GM12878 (cell line): ENCODE data around the gene SETD6. TPM values are rescaled to one million over a fixed set of nuclear protein-coding genes. Genes with fewer than 3 reads are reported as not detected.
A peak's percentile ranks its signal among the peaks of the same experiment; 100 is the strongest.

Experiments
- ATF7 ChIP-seq: fragments of 450-650 bp; IDR thresholded peaks from 2 replicates; pipeline ENCODE4 v1.6.1; 2016; ENCODE audit warnings: low read depth, mild to moderate bottlenecking
- BCLAF1 ChIP-seq: fragments of 450-650 bp; IDR thresholded peaks from 2 replicates; pipeline ENCODE4 v1.6.1; 2017; ENCODE audit warnings: antibody characterized with exemption, mild to moderate bottlenecking, moderate library complexity
- CREB1 ChIP-seq: IDR thresholded peaks from 2 replicates; pipeline ENCODE4 v1.6.1; 2012; ENCODE audit warnings: low read depth, mild to moderate bottlenecking, inconsistent platforms
- CTCF ChIP-seq, 3 experiments: IDR thresholded peaks in 2 of 3; conservative IDR thresholded peaks in 1 of 3; 2 replicates each; pipeline ENCODE4 v1.5.1; 2011; ENCODE audit warnings: low read depth in 3 of 3, low read length in 3 of 3, mild to moderate bottlenecking in 3 of 3, control low read depth in 2 of 3, moderate library complexity in 2 of 3, inconsistent platforms in 1 of 3, mixed read lengths in 1 of 3; ENCODE audit not compliant: control insufficient read depth in 2 of 3, insufficient read depth in 1 of 3; ENCODE audit errors: extremely low read depth in 1 of 3
- E4F1 ChIP-seq: fragments of 450-650 bp; IDR thresholded peaks from 2 replicates; pipeline ENCODE4 v1.6.1; 2018; ENCODE audit warnings: borderline replicate concordance, mild to moderate bottlenecking; ENCODE audit not compliant: partially characterized antibody
- EP300 ChIP-seq, 2 experiments: fragments of 150-350 bp in 1 of 2; IDR thresholded peaks; 2 replicates each; pipeline ENCODE4 v1.6.1; 2011 to 2012; ENCODE audit warnings: low read depth in 2 of 2, low read length in 2 of 2, borderline replicate concordance in 1 of 2, improper control_type of control experiment in 1 of 2, inconsistent platforms in 1 of 2; ENCODE audit not compliant: control insufficient read depth in 1 of 2
- IKZF1 ChIP-seq: fragments of 450-650 bp; conservative IDR thresholded peaks from 2 replicates; pipeline ENCODE4 v1.6.1; 2017; ENCODE audit warnings: antibody characterized with exemption, mild to moderate bottlenecking
- IRF3 ChIP-seq: fragments of 450-650 bp; IDR thresholded peaks from 2 replicates; pipeline ENCODE4 v1.6.1; 2014; ENCODE audit warnings: mild to moderate bottlenecking
- NR2C1 ChIP-seq: fragments of 450-650 bp; IDR thresholded peaks from 2 replicates; pipeline ENCODE4 v1.6.1; 2017; ENCODE audit warnings: antibody characterized with exemption, mild to moderate bottlenecking, moderate library complexity
- RB1 ChIP-seq: fragments of 450-650 bp; formaldehyde crosslinking; IDR thresholded peaks from 2 replicates; pipeline ENCODE4 v1.6.1; 2017; ENCODE audit warnings: mild to moderate bottlenecking, borderline replicate concordance
- RBBP5 ChIP-seq: fragments of 200-600 bp; sonication (generic); conservative IDR thresholded peaks from 2 replicates; pipeline ENCODE4 v1.6.1; 2016
- RFX5 ChIP-seq: IDR thresholded peaks from 2 replicates; pipeline ENCODE4 v1.6.1; 2011; ENCODE audit warnings: low read depth, low read length, improper control_type of control experiment
- SMC3 ChIP-seq: IDR thresholded peaks from 2 replicates; pipeline ENCODE4 v1.6.1; 2011; ENCODE audit warnings: low read length, improper control_type of control experiment, borderline replicate concordance
- SP1 ChIP-seq: IDR thresholded peaks from one replicate; pipeline ENCODE4 v1.6.1; 2011; ENCODE audit warnings: low read depth, low read length
- TAF1 ChIP-seq: IDR thresholded peaks from 2 replicates; pipeline ENCODE4 v1.6.1; 2011; ENCODE audit warnings: mild to moderate bottlenecking, low read depth, low read length, borderline replicate concordance
- YY1 ChIP-seq: IDR thresholded peaks from 2 replicates; pipeline ENCODE4 v1.6.1; 2011; ENCODE audit warnings: low read depth, mild to moderate bottlenecking, low read length
- ZBTB11 ChIP-seq: fragments of 450-650 bp; formaldehyde crosslinking; IDR thresholded peaks from 2 replicates; pipeline ENCODE4 v1.5.0; 2022; ENCODE audit warnings: mild to moderate bottlenecking, missing genetic modification characterization
- ZNF207 ChIP-seq: fragments of 450-650 bp; IDR thresholded peaks from 2 replicates; pipeline ENCODE4 v1.6.1; 2014; ENCODE audit warnings: antibody characterized with exemption, mild to moderate bottlenecking, borderline replicate concordance
- ZNF622 ChIP-seq: fragments of 450-650 bp; IDR thresholded peaks from 2 replicates; pipeline ENCODE4 v1.6.1; 2017; ENCODE audit warnings: mild to moderate bottlenecking, inconsistent platforms
- polyA plus RNA-seq, 11 experiments: library from polyadenylated mRNA; depleted of rRNA in 4 of 11; unstranded in 6 of 11; stranded (reverse) in 5 of 11; fragments of >200 nt; fragmentation: Nextera tagmentation in 4 of 11; fragmentation: Illumina TruSeq in 1 of 11; extraction: Ambion mirVana in 4 of 11; extraction: Trizol in 1 of 11; gene quantifications; 1 replicate in 1 of 11; 2 replicates in 10 of 11; pipeline versions ENCODE4 v1.2.1 to v1.2.3, GENCODE V29; 2011 to 2016; ENCODE audit warnings: inconsistent platforms in 2 of 11, missing spikeins in 2 of 11, low read depth in 1 of 11
- total RNA-seq, 4 experiments: library from RNA; depleted of rRNA in 3 of 4; stranded (reverse); fragments of >200 nt in 3 of 4; fragmentation: Illumina TruSeq in 1 of 4; extraction: Trizol in 1 of 4; gene quantifications; 2 replicates each; pipeline versions ENCODE4 v1.2.1 to v1.2.3, GENCODE V29; 2013 to 2021

SETD6 gene
- total and polyA plus RNA-seq, 10 of the 15 experiments (the other 5 are each of a cell fraction or from before 2014, with no cell fraction given): 8.2 to 23.8 (median 16.2) TPM

GRCh38 chr16:58494981-58495520 is 20.3 kb upstream of the SETD6 start (continued):
- no peak for TF ChIP-seq ZBTB11
- peak; percentile 13; the same call in 1 of the 2 replicates for TF ChIP-seq SMC3
- TF ChIP-seq TAF1: no peak
- 0 out of 2 replicates have a peak, but pooled peaks have one; percentile 36 for TF ChIP-seq CREB1
- no peak for TF ChIP-seq E4F1
- TF ChIP-seq NR2C1: no peak
- TF ChIP-seq BCLAF1: no peak
- TF ChIP-seq RB1: no peak
- no peak for TF ChIP-seq IKZF1
- peak; percentile 55 for TF ChIP-seq ATF7
- TF ChIP-seq YY1: no peak
- peak; percentile 43 for TF ChIP-seq SP1
- no peak for TF ChIP-seq IRF3
- TF ChIP-seq CTCF (IDR thresholded peaks at IDR 0.05 in 2 of 3, conservative IDR thresholded peaks at IDR 0.05 in 1 of 3; ENCODE audit: control insufficient read depth in 2 of 3, extremely low read depth in 1 of 3, insufficient read depth in 1 of 3, low read depth in 3 of 3, low read length in 3 of 3): peak; percentile 48 to 57 (median 52)
- no peak for TF ChIP-seq RBBP5
- no peak for TF ChIP-seq ZNF207
- no peak for TF ChIP-seq ZNF622
- peak; percentile 93 for TF ChIP-seq RFX5
- TF ChIP-seq EP300 (IDR thresholded peaks at IDR 0.05; ENCODE audit: borderline replicate concordance in 1 of 2, control insufficient read depth in 1 of 2, low read depth in 2 of 2, low read length in 2 of 2): no peak
